GM12875 (cell line): ENCODE results near the gene PLA2R1.
A peak's percentile ranks its signal among the peaks of the same experiment; 100 is the strongest.

Source experiments
- H3K4me3 ChIP-seq: one replicate; pipeline ENCODE4 v1.5.1; 2011; ENCODE audit warnings: low read depth, low read length, control low read depth
- TF ChIP-seq, protein P1 (sequence below): IDR thresholded peaks from 2 replicates; pipeline ENCODE4 v1.5.1; 2011; ENCODE audit warnings: low read depth, mild to moderate bottlenecking, control low read depth, inconsistent platforms, low read length, moderate library complexity, borderline replicate concordance; ENCODE audit not compliant: insufficient read depth

PLA2R1 gene

DNA sequence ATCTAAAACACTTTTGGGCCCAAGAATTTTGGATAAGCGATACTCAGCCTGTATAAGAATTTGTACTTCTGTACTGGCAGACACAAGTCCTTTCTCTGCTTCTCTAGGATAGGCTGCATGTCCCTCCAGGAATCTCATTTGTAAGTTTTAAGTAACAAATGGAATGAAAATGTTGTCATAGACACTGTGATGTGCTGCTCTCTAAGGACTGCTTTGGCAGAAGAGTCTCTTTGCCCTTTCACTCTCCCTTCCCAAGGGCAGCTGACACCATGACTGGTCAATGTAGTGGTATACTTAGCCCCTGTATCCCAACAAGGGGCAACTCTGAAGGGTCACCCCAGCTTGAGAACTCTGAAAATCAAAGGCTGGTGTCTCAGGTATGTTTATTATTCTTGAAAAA is 27.3 kb downstream of the PLA2R1 start:
- no peak overlapping the region for H3K4me3 ChIP-seq
- TF ChIP-seq, protein P1, sequence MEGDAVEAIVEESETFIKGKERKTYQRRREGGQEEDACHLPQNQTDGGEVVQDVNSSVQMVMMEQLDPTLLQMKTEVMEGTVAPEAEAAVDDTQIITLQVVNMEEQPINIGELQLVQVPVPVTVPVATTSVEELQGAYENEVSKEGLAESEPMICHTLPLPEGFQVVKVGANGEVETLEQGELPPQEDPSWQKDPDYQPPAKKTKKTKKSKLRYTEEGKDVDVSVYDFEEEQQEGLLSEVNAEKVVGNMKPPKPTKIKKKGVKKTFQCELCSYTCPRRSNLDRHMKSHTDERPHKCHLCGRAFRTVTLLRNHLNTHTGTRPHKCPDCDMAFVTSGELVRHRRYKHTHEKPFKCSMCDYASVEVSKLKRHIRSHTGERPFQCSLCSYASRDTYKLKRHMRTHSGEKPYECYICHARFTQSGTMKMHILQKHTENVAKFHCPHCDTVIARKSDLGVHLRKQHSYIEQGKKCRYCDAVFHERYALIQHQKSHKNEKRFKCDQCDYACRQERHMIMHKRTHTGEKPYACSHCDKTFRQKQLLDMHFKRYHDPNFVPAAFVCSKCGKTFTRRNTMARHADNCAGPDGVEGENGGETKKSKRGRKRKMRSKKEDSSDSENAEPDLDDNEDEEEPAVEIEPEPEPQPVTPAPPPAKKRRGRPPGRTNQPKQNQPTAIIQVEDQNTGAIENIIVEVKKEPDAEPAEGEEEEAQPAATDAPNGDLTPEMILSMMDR = no peak

DNA sequence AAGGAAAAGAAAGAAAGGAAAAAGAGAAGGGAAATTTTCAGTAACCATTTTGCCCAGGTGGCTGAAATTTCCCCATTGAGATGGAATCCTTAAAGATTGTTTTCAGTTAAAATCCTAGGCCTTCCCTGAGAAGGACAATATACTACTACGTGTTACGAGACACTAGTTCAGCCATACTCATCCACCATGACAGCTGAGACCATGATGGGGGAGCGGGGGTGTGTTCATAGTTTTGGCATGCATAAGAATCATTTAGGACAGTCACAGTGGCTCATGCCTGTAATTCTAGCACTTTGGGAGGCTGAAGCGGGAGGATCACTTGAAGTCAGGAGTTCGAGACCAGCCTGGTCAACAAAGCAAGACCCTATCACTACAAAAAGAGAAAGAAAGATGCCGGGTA is 28.0 kb downstream of the PLA2R1 start:
- no peak overlapping the region for H3K4me3 ChIP-seq
- TF ChIP-seq, protein P1 = no peak

DNA sequence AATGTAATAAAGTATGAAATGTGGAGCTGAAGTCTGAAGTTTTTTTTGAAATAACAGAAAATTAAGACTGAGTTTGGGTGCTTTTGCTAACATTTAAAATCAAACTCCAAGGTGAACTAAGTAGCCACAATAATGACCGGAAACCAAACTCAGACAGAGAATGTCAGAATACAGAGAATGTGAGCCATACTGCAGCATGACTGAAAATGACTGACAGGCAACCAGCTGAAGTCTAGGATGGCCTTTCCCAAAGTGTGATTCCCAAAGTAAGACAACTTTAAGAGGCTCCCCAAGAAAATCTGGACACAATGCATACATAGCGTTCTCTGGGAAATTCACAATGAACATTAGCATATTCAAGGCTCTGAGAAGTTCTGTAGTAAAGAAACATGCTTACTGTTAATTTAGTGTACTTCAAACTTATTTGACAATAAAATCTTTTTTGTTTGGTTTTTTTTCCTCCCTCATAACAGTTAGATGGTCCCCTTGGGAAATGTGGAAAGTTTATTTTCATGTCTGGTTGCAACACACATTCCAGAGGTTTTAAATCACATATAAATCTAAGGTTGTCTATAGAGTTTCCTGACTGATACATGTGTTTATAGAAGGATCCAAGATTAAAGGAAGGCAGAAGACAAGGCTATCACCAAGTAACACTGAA is 28.6 kb downstream of the PLA2R1 start:
- TF ChIP-seq, protein P1 = no peak
- no peak overlapping the region for H3K4me3 ChIP-seq

DNA sequence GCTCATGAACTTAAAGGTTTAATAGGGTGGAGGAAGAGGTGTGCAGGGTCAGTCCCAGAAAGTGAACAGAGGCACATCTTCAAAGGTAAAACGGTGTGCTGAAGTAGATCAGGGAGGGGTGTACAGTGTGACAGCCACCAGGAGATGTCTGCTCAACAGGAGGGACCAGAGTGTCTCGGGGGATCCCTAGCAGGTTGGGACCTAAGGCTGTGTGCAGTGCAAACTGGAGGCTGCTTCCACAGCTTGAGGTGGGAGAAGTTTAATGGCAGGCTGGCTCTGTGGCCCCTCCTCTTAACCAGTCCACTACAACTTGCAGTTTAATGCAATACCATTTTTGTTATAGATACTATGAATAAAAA is 33.2 kb downstream of the PLA2R1 start:
- TF ChIP-seq, protein P1 = no peak
- no peak overlapping the region for H3K4me3 ChIP-seq

DNA sequence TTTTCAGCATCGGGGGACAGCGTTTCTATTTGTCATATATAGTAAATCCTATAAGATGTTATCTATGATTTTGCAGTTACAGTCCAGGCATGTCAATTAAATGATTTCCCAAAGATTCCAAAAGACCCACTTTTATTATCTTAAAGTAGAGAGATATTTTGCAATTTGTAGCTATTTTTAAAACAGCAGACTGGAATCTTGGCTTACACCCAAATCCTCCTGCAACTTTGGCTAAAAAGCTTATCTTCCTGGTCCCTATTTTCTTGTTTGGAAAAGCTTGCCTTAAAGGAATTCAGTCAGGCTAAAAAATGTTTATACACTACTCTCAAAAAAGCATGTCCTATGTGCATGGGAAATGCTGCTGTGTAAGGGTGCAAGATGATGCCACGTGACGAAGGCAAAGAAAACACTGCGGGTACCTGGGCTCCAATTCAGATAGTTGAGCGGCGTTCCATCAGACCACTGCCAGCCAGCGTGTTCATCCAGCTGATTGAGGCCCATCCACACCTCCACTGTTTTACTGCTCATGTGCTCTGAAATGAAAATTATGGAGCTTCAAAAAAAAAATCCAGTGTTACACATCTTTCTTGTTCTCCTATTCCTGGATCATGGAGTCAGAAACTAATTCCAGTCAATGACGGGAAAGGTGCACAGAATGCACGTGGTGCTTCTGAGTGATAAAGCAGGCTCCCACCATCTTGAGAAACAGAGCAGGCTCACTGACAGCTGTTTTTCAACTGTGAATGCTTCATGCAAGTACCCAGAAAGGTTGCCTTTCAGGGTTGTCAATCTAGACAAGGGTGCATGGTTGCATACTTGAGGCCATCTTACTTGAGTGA is 33.8 kb downstream of the PLA2R1 start:
- H3K4me3 ChIP-seq = no peak overlapping the region

DNA sequence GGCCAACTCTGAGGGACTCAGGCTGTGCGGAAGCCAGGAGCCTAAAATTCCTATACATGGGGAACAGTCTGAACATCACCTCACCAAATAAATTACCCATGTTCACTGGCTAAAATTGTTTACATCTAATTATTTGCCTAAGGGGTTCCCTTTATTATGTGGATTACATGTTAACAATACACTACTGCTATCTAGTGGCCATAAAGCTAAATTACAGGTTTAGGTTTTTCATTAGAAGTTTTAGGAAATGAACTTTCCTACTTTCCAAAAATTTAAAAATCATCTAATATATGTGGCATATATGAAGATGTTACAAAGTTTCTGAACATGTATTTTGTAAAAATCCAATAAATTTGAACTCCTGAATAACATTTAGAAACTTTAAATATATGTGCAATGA is 40.3 kb downstream of the PLA2R1 start:
- no peak overlapping the region for H3K4me3 ChIP-seq
- TF ChIP-seq, protein P1 = peak; percentile 39; the same call in 1 of the 2 replicates

More for the DNA sequence above, 33.8 kb downstream of the PLA2R1 start:
- TF ChIP-seq, protein P1 = no peak
